Activated CD8-positive, alpha-beta T cell treated with anti-CD3 and anti-CD28 coated beads, Interleukin-2, amount 10 ng/mL, durations not matched to agents 7 days and 5 days (primary cell): Measurements from ENCODE around the gene GTPBP4. TPM values are rescaled to one million over a fixed set of nuclear protein-coding genes. Genes with fewer than 3 reads are reported as not detected.

Experiments used
- ATAC-seq: fragments of 150-1000 bp; cut with Tn5 transposase; one replicate; pipeline ENCODE4 v1.10.0; 2021; ENCODE audit warnings: moderate library complexity
- CTCF ChIA-PET: fragments of 350-600 bp; sonication (Branson Sonifier 250); formaldehyde crosslinking; loops from one replicate; lab custom pipeline; 2021; ENCODE audit warnings: antibody characterized with exemption; lab: Charles Lee
- POLR2A ChIA-PET: fragments of 350-600 bp; sonication (Branson Sonifier 250); formaldehyde crosslinking; loops from one replicate; lab custom pipeline; 2021; ENCODE audit warnings: antibody characterized with exemption; lab: Charles Lee
- DNase-seq: peaks from one replicate; pipeline ENCODE4 v3.0.0-alpha.2; 2020
- H3K27ac Mint-ChIP-seq: one replicate; pipeline ENCODE4 v1.8.0; 2021; ENCODE audit warnings: mild to moderate bottlenecking, mixed read lengths
- H3K27me3 Mint-ChIP-seq: one replicate; pipeline ENCODE4 v1.8.0; 2021; ENCODE audit warnings: low read depth, mixed read lengths
- H3K36me3 Mint-ChIP-seq: one replicate; pipeline ENCODE4 v1.8.0; 2021; ENCODE audit warnings: low read depth, mixed read lengths
- H3K4me1 Mint-ChIP-seq: one replicate; pipeline ENCODE4 v1.8.0; 2021; ENCODE audit warnings: low read depth, mixed read lengths
- H3K4me3 Mint-ChIP-seq: one replicate; pipeline ENCODE4 v1.8.0; 2021; ENCODE audit warnings: mild to moderate bottlenecking, mixed read lengths
- H3K9me3 Mint-ChIP-seq: one replicate; pipeline ENCODE4 v1.8.0; 2022; ENCODE audit warnings: mixed read lengths; ENCODE audit not compliant: insufficient read depth
- total RNA-seq, 2 experiments: library from RNA; stranded (reverse); gene quantifications; one replicate each; pipeline ENCODE4 v1.2.3, GENCODE V29; 2021

GTPBP4 gene
- total RNA-seq, 2 experiments from 2014 or later, result 66.0 to 67.1 TPM

- H3K27me3 Mint-ChIP-seq, result no peaks in the 10 kb centered on the region
- H3K4me3 Mint-ChIP-seq, result peak overlapping the region; percentile 94
- peaks cover 61% of the 10 kb centered on the region for H3K36me3 Mint-ChIP-seq
- peaks cover 66% of the 10 kb centered on the region for H3K4me1 Mint-ChIP-seq
- H3K27ac Mint-ChIP-seq, result peak overlapping the region; percentile 99
- no peaks in the 10 kb centered on the region for H3K9me3 Mint-ChIP-seq
- ChIA-PET CTCF (interaction anchor here (0.6 to 1.8 kb wide), 5 partner anchors 8 to 24 kb away, joined by 3 to 6 read pairs (median 3); no protein-coding TSS in a partner anchor), POLR2A (interaction anchor here (0.9 to 2.2 kb wide), 9 partner anchors 8 to 222 kb away, joined by 3 to 15 read pairs (median 4); partner anchors contain the start of gene LARP4B)
- DNase-seq (no peak), ATAC-seq (no peak)
Measured at GRCh38 chr10:1049425-1049958, 61.3 kb downstream of the GTPBP4 start.

GRCh38 chr10:1050145-1050544, 61.9 kb downstream of the GTPBP4 start:
- DNase-seq, result no peak
- H3K4me1 Mint-ChIP-seq, result peaks cover 66% of the 10 kb centered on the region
- CTCF ChIA-PET, result interaction anchor here (0.6 to 1.1 kb wide), 4 partner anchors 12 to 23 kb away, joined by 3 read pairs; no protein-coding TSS in a partner anchor

GRCh38 chr10:1050554-1050953, 62.3 kb downstream of the GTPBP4 start:
- H3K4me1 Mint-ChIP-seq, result peaks cover 65% of the 10 kb centered on the region
- H3K36me3 Mint-ChIP-seq, result peaks cover 53% of the 10 kb centered on the region
- H3K9me3 Mint-ChIP-seq, result no peaks in the 10 kb centered on the region
- no peaks in the 10 kb centered on the region for H3K27me3 Mint-ChIP-seq
- peak overlapping the region; percentile 94 for H3K4me3 Mint-ChIP-seq
- ChIA-PET POLR2A (interaction anchor here (1.5 kb wide), 1 partner anchor 13 kb away, joined by 3 read pairs; no protein-coding TSS in a partner anchor), CTCF (interaction anchor here (1.1 kb wide), 1 partner anchor 15 kb away, joined by 3 read pairs; no protein-coding TSS in a partner anchor)
- ATAC-seq, result no peak
- H3K27ac Mint-ChIP-seq, result peak overlapping the region; percentile 83
- peak; percentile 64 for DNase-seq

More at GRCh38 chr10:1050145-1050544, 61.9 kb downstream of the GTPBP4 start:
- no peaks in the 10 kb centered on the region for H3K27me3 Mint-ChIP-seq
- H3K36me3 Mint-ChIP-seq, result peaks cover 57% of the 10 kb centered on the region
- peak overlapping the region; percentile 94 for H3K4me3 Mint-ChIP-seq
- POLR2A ChIA-PET, result interaction anchor here (1.5 kb wide), 1 partner anchor 13 kb away, joined by 3 read pairs; no protein-coding TSS in a partner anchor
- ATAC-seq, result no peak
- no peaks in the 10 kb centered on the region for H3K9me3 Mint-ChIP-seq
- H3K27ac Mint-ChIP-seq, result peak overlapping the region; percentile 99

- Mint-ChIP-seq H3K27me3 (no peaks in the 10 kb centered on the region), H3K4me1 (peaks cover 72% of the 10 kb centered on the region), H3K9me3 (no peaks in the 10 kb centered on the region), H3K27ac (peak overlapping the region; percentile 54), H3K4me3 (peak overlapping the region; percentile 93), H3K36me3 (peaks cover 56% of the 10 kb centered on the region)
- ChIA-PET POLR2A (interaction anchor here (0.6 kb wide), 1 partner anchor 62 kb away, joined by 3 read pairs; no protein-coding TSS in a partner anchor), CTCF (interaction anchor here (1.6 kb wide), 1 partner anchor 10 kb away, joined by 5 read pairs; no protein-coding TSS in a partner anchor)
- DNase-seq (no peak), ATAC-seq (no peak)
Measured at GRCh38 chr10:1054684-1055083, 66.5 kb downstream of the GTPBP4 start.

GRCh38 chr10:1056326-1057105, 68.3 kb downstream of the GTPBP4 start, which contains the start of gene WDR37:
WDR37 (plus strand) TSS chr10:1056385; CDS start chr10:1072156, 15,771 bp downstream.
- ATAC-seq, result peak; percentile 90

GRCh38 chr10:1057106-1057657, 68.9 kb downstream of the GTPBP4 start:
- H3K27me3 Mint-ChIP-seq, result no peaks in the 10 kb centered on the region
- CTCF ChIA-PET, result interaction anchor here (0.5 to 0.9 kb wide), 2 partner anchors 8 to 564 kb away, joined by 3 read pairs; partner anchors contain the start of gene IDI1
- H3K4me3 Mint-ChIP-seq, result peak overlapping the region; percentile 97
- peak overlapping the region; percentile 97 for H3K27ac Mint-ChIP-seq
- DNase-seq, result no peak
- H3K9me3 Mint-ChIP-seq, result no peaks in the 10 kb centered on the region
- POLR2A ChIA-PET, result interaction anchor here (1.6 to 2.1 kb wide), 2 partner anchors 8 to 13 kb away, joined by 5 to 23 read pairs; partner anchors contain the start of gene IDI1
- ATAC-seq, result peak; percentile 24
- peaks cover 57% of the 10 kb centered on the region for H3K36me3 Mint-ChIP-seq
- H3K4me1 Mint-ChIP-seq, result peaks cover 78% of the 10 kb centered on the region

More at GRCh38 chr10:1056326-1057105, 68.3 kb downstream of the GTPBP4 start, which contains the start of gene WDR37:
- Mint-ChIP-seq H3K36me3 (peaks cover 58% of the 10 kb centered on the region), H3K27ac (peak within 1 kb of the TSS; percentile 97), H3K4me1 (peaks cover 78% of the 10 kb centered on the region), H3K27me3 (no peaks in the 10 kb centered on the region), H3K9me3 (no peaks in the 10 kb centered on the region), H3K4me3 (peak within 1 kb of the TSS; percentile 97)
- POLR2A ChIA-PET, result interaction anchor here (0.7 to 2.1 kb wide), 6 partner anchors 7 to 126 kb away, joined by 3 to 23 read pairs (median 4); partner anchors contain the start of genes GTPBP4, IDI1 and LARP4B
- CTCF ChIA-PET, result interaction anchor here (1.6 kb wide), 1 partner anchor 11 kb away, joined by 5 read pairs; no protein-coding TSS in a partner anchor
- DNase-seq, result peak; percentile 91

GRCh38 chr10:1058017-1058416, 69.8 kb downstream of the GTPBP4 start:
- CTCF ChIA-PET, result interaction anchor here (0.5 to 1.6 kb wide), 3 partner anchors 9 to 565 kb away, joined by 3 to 6 read pairs (median 3); partner anchors contain the start of gene IDI1
- Mint-ChIP-seq H3K36me3 (peaks cover 52% of the 10 kb centered on the region), H3K27ac (peak overlapping the region; percentile 97), H3K9me3 (no peaks in the 10 kb centered on the region), H3K4me3 (peak overlapping the region; percentile 97), H3K4me1 (peaks cover 79% of the 10 kb centered on the region), H3K27me3 (no peaks in the 10 kb centered on the region)
- ATAC-seq (no peak), DNase-seq (no peak)
- POLR2A ChIA-PET, result interaction anchor here (1.6 kb wide), 1 partner anchor 9 kb away, joined by 5 read pairs; the partner anchor contains the start of gene IDI1

- peaks cover 51% of the 10 kb centered on the region for H3K36me3 Mint-ChIP-seq
- H3K27ac Mint-ChIP-seq, result peak overlapping the region; percentile 69
- H3K4me1 Mint-ChIP-seq, result peaks cover 76% of the 10 kb centered on the region
- ATAC-seq (no peak), DNase-seq (no peak)
- H3K4me3 Mint-ChIP-seq, result no peak overlapping the region
- CTCF ChIA-PET, result interaction anchor here (1.6 kb wide), 1 partner anchor 11 kb away, joined by 6 read pairs; the partner anchor contains the start of gene IDI1
- no peaks in the 10 kb centered on the region for H3K9me3 Mint-ChIP-seq
- POLR2A ChIA-PET, result interaction anchor here (0.7 to 1.5 kb wide), 2 partner anchors 11 to 16 kb away, joined by 3 to 8 read pairs; partner anchors contain the start of gene IDI1
- H3K27me3 Mint-ChIP-seq, result no peaks in the 10 kb centered on the region
Measured at GRCh38 chr10:1059902-1060301, 71.7 kb downstream of the GTPBP4 start.

GRCh38 chr10:1061930-1062774, 73.9 kb downstream of the GTPBP4 start:
- peak overlapping the region; percentile 85 for H3K27ac Mint-ChIP-seq
- H3K4me1 Mint-ChIP-seq, result peaks cover 72% of the 10 kb centered on the region
- no peaks in the 10 kb centered on the region for H3K27me3 Mint-ChIP-seq
- ChIA-PET CTCF (interaction anchor here (0.8 to 1.4 kb wide), 2 partner anchors 12 to 13 kb away, joined by 3 to 4 read pairs; no protein-coding TSS in a partner anchor), POLR2A (interaction anchor here (1.3 kb wide), 2 partner anchors 10 to 13 kb away, joined by 4 to 6 read pairs; partner anchors contain the start of gene IDI1)
- ATAC-seq (peak; percentile 34), DNase-seq (no peak)
- H3K36me3 Mint-ChIP-seq, result peaks cover 55% of the 10 kb centered on the region
- no peaks in the 10 kb centered on the region for H3K9me3 Mint-ChIP-seq
- peak overlapping the region; percentile 58 for H3K4me3 Mint-ChIP-seq
